Activated CD4-positive, alpha-beta memory T cell treated with anti-CD3 and anti-CD28 coated beads, Interleukin-2, amount 10 ng/mL, durations not matched to agents 7 days and 5 days (primary cell): Measurements from ENCODE around the gene TFAP2A. TPM values are rescaled to one million over a fixed set of nuclear protein-coding genes. Genes with fewer than 3 reads are reported as not detected.

Experiments
- CTCF ChIA-PET: fragments of 350-600 bp; sonication (Branson Sonifier 250); formaldehyde crosslinking; loops from one replicate; lab custom pipeline; 2021; ENCODE audit warnings: antibody characterized with exemption, inconsistent platforms; lab: Charles Lee
- POLR2A ChIA-PET: fragments of 350-600 bp; sonication (Branson Sonifier 250); formaldehyde crosslinking; loops from one replicate; lab custom pipeline; 2021; ENCODE audit warnings: antibody characterized with exemption; lab: Charles Lee
- DNase-seq: peaks from one replicate; pipeline ENCODE4 v3.0.0-alpha.2; 2020
- H3K27ac Mint-ChIP-seq: one replicate; pipeline ENCODE4 v1.8.0; 2021; ENCODE audit warnings: mild to moderate bottlenecking, mixed read lengths
- H3K27me3 Mint-ChIP-seq: one replicate; pipeline ENCODE4 v1.8.0; 2021; ENCODE audit warnings: mixed read lengths
- H3K36me3 Mint-ChIP-seq: one replicate; pipeline ENCODE4 v1.8.0; 2021; ENCODE audit warnings: low read depth, mixed read lengths
- H3K4me1 Mint-ChIP-seq: one replicate; pipeline ENCODE4 v1.8.0; 2021; ENCODE audit warnings: mixed read lengths
- H3K4me3 Mint-ChIP-seq: one replicate; pipeline ENCODE4 v1.8.0; 2021; ENCODE audit warnings: mild to moderate bottlenecking, mixed read lengths
- H3K9me3 Mint-ChIP-seq: one replicate; pipeline ENCODE4 v1.8.0; 2021; ENCODE audit warnings: mixed read lengths
- total RNA-seq, 2 experiments: library from RNA; stranded (reverse); gene quantifications; one replicate each; pipeline ENCODE4 v1.2.3, GENCODE V29; 2021

TFAP2A gene
- total RNA-seq, 2 experiments from 2014 or later, result 0.20 TPM; not detected in 1

- CTCF ChIA-PET, result interaction anchor here (0.7 to 1.6 kb wide), 2 partner anchors 22 to 66 kb away, joined by 3 to 5 read pairs; no protein-coding TSS in a partner anchor
- H3K27ac Mint-ChIP-seq, result no peak overlapping the region
- H3K9me3 Mint-ChIP-seq, result peaks cover 9% of the 10 kb centered on the region
- peaks cover 77% of the 10 kb centered on the region for H3K27me3 Mint-ChIP-seq
- POLR2A ChIA-PET, result interaction anchor here (1.7 kb wide), 1 partner anchor 7 kb away, joined by 3 read pairs; the partner anchor contains the start of gene TFAP2A
- peaks cover 33% of the 10 kb centered on the region for H3K4me1 Mint-ChIP-seq
- no peak overlapping the region for H3K4me3 Mint-ChIP-seq
- H3K36me3 Mint-ChIP-seq, result peaks cover 28% of the 10 kb centered on the region
- no peak for DNase-seq
Observed at GRCh38 chr6:10407018-10407673, 7.7 kb downstream of the TFAP2A start.

- ChIA-PET CTCF (interaction anchor here (0.7 to 1.6 kb wide), 2 partner anchors 23 to 65 kb away, joined by 3 to 5 read pairs; no protein-coding TSS in a partner anchor), POLR2A (interaction anchor here (1.7 kb wide), 1 partner anchor 8 kb away, joined by 3 read pairs; the partner anchor contains the start of gene TFAP2A)
- H3K4me3 Mint-ChIP-seq, result no peak overlapping the region
- peaks cover 28% of the 10 kb centered on the region for H3K4me1 Mint-ChIP-seq
- DNase-seq, result no peak
- no peak overlapping the region for H3K27ac Mint-ChIP-seq
- peaks cover 77% of the 10 kb centered on the region for H3K27me3 Mint-ChIP-seq
- H3K36me3 Mint-ChIP-seq, result peaks cover 28% of the 10 kb centered on the region
- peaks cover 9% of the 10 kb centered on the region for H3K9me3 Mint-ChIP-seq
Observed at GRCh38 chr6:10406556-10406955, 8.3 kb downstream of the TFAP2A start.

- Mint-ChIP-seq H3K9me3 (peaks cover 9% of the 10 kb centered on the region), H3K36me3 (peaks cover 21% of the 10 kb centered on the region), H3K4me3 (peak overlapping the region; percentile 0), H3K27ac (no peak overlapping the region), H3K4me1 (peaks cover 20% of the 10 kb centered on the region), H3K27me3 (peaks cover 72% of the 10 kb centered on the region)
- no peak for DNase-seq
- ChIA-PET CTCF (interaction anchor here (0.7 kb wide), 1 partner anchor 9 kb away, joined by 3 read pairs; no protein-coding TSS in a partner anchor), POLR2A (interaction anchor here (1.7 kb wide), 1 partner anchor 9 kb away, joined by 3 read pairs; the partner anchor contains the start of gene TFAP2A)
Observed at GRCh38 chr6:10405513-10405900, 9.4 kb downstream of the TFAP2A start.

GRCh38 chr6:10404799-10405512, 9.9 kb downstream of the TFAP2A start:
- Mint-ChIP-seq H3K36me3 (peaks cover 16% of the 10 kb centered on the region), H3K4me3 (peak overlapping the region; percentile 5), H3K9me3 (peaks cover 7% of the 10 kb centered on the region), H3K27me3 (peaks cover 71% of the 10 kb centered on the region), H3K4me1 (peaks cover 18% of the 10 kb centered on the region), H3K27ac (no peak overlapping the region)
- DNase-seq, result no peak
- CTCF ChIA-PET, result interaction anchor here (0.7 to 1.4 kb wide), 4 partner anchors 8 to 13 kb away, joined by 3 to 5 read pairs (median 4); partner anchors contain the start of gene TFAP2A
- POLR2A ChIA-PET, result interaction anchor here (1.7 kb wide), 1 partner anchor 9 kb away, joined by 3 read pairs; the partner anchor contains the start of gene TFAP2A

- peak overlapping the region; percentile 73 for H3K4me3 Mint-ChIP-seq
- H3K4me1 Mint-ChIP-seq, result peaks cover 17% of the 10 kb centered on the region
- H3K36me3 Mint-ChIP-seq, result peaks cover 11% of the 10 kb centered on the region
- H3K27ac Mint-ChIP-seq, result peak overlapping the region; percentile 88
- peak; percentile 94 for DNase-seq
- ChIA-PET CTCF (interaction anchor here (0.7 to 1.4 kb wide), 4 partner anchors 9 to 17 kb away, joined by 3 to 5 read pairs (median 4); partner anchors contain the start of gene TFAP2A), POLR2A (no interaction called here)
- H3K27me3 Mint-ChIP-seq, result peaks cover 69% of the 10 kb centered on the region
- peaks cover 6% of the 10 kb centered on the region for H3K9me3 Mint-ChIP-seq
Observed at GRCh38 chr6:10404107-10404798, 10.6 kb downstream of the TFAP2A start.

- DNase-seq, result no peak
- Mint-ChIP-seq H3K4me1 (peaks cover 17% of the 10 kb centered on the region), H3K4me3 (peak overlapping the region; percentile 62), H3K36me3 (peaks cover 11% of the 10 kb centered on the region), H3K27ac (peak overlapping the region; percentile 9), H3K27me3 (peaks cover 69% of the 10 kb centered on the region), H3K9me3 (peaks cover 6% of the 10 kb centered on the region)
- ChIA-PET POLR2A (no interaction called here), CTCF (interaction anchor here (0.7 to 1.4 kb wide), 3 partner anchors 11 to 16 kb away, joined by 3 to 5 read pairs (median 4); partner anchors contain the start of gene TFAP2A)
Observed at GRCh38 chr6:10403385-10404106, 11.3 kb downstream of the TFAP2A start.

GRCh38 chr6:10402648-10403311, 12.1 kb downstream of the TFAP2A start:
- CTCF ChIA-PET, result no interaction called here
- Mint-ChIP-seq H3K4me1 (peaks cover 17% of the 10 kb centered on the region), H3K4me3 (peak overlapping the region; percentile 62), H3K27ac (no peak overlapping the region), H3K27me3 (peaks cover 69% of the 10 kb centered on the region), H3K36me3 (peaks cover 11% of the 10 kb centered on the region), H3K9me3 (peaks cover 6% of the 10 kb centered on the region)
- POLR2A ChIA-PET, result no interaction called here
- no peak for DNase-seq

GRCh38 chr6:10401632-10402223, 13.1 kb downstream of the TFAP2A start:
- Mint-ChIP-seq H3K4me3 (no peak overlapping the region), H3K9me3 (peaks cover 6% of the 10 kb centered on the region), H3K4me1 (peaks cover 17% of the 10 kb centered on the region), H3K27me3 (peaks cover 68% of the 10 kb centered on the region), H3K27ac (no peak overlapping the region), H3K36me3 (peaks cover 11% of the 10 kb centered on the region)
- CTCF ChIA-PET, result interaction anchor here (1.8 kb wide), 1 partner anchor 12 kb away, joined by 6 read pairs; no protein-coding TSS in a partner anchor
- DNase-seq, result no peak
- POLR2A ChIA-PET, result no interaction called here

GRCh38 chr6:10401004-10401536, 13.8 kb downstream of the TFAP2A start:
- H3K27ac Mint-ChIP-seq, result no peak overlapping the region
- H3K27me3 Mint-ChIP-seq, result peaks cover 66% of the 10 kb centered on the region
- no peak overlapping the region for H3K4me3 Mint-ChIP-seq
- H3K4me1 Mint-ChIP-seq, result peaks cover 17% of the 10 kb centered on the region
- peaks cover 9% of the 10 kb centered on the region for H3K36me3 Mint-ChIP-seq
- H3K9me3 Mint-ChIP-seq, result peaks cover 6% of the 10 kb centered on the region
- no peak for DNase-seq
- ChIA-PET POLR2A (no interaction called here), CTCF (interaction anchor here (1.8 kb wide), 1 partner anchor 12 kb away, joined by 6 read pairs; no protein-coding TSS in a partner anchor)

GRCh38 chr6:10400330-10400729, 14.5 kb downstream of the TFAP2A start:
- peaks cover 6% of the 10 kb centered on the region for H3K36me3 Mint-ChIP-seq
- ChIA-PET POLR2A (interaction anchor here (1.6 kb wide), 1 partner anchor 13 kb away, joined by 6 read pairs; the partner anchor contains the start of gene TFAP2A), CTCF (interaction anchor here (1.8 kb wide), 1 partner anchor 13 kb away, joined by 6 read pairs; no protein-coding TSS in a partner anchor)
- H3K4me1 Mint-ChIP-seq, result peaks cover 15% of the 10 kb centered on the region
- no peak overlapping the region for H3K27ac Mint-ChIP-seq
- no peak for DNase-seq
- peaks cover 4% of the 10 kb centered on the region for H3K9me3 Mint-ChIP-seq
- no peak overlapping the region for H3K4me3 Mint-ChIP-seq
- H3K27me3 Mint-ChIP-seq, result peaks cover 66% of the 10 kb centered on the region

- no peak for DNase-seq
- Mint-ChIP-seq H3K4me1 (peaks cover 8% of the 10 kb centered on the region), H3K27me3 (peaks cover 71% of the 10 kb centered on the region), H3K9me3 (peaks cover under 1% of the 10 kb centered on the region), H3K4me3 (no peak overlapping the region), H3K27ac (no peak overlapping the region), H3K36me3 (peaks cover 3% of the 10 kb centered on the region)
- POLR2A ChIA-PET, result interaction anchor here (1.6 kb wide), 1 partner anchor 14 kb away, joined by 6 read pairs; the partner anchor contains the start of gene TFAP2A
- CTCF ChIA-PET, result no interaction called here
Observed at GRCh38 chr6:10399451-10399850, 15.4 kb downstream of the TFAP2A start.
